PC-9 (cell line): ENCODE data around the gene CCDC138. TPM values are rescaled to one million over a fixed set of nuclear protein-coding genes. Genes with fewer than 3 reads are reported as not detected.

Experiments
- BruUV-seq: library from RNA; stranded (reverse); fragments of 400-500 nt; replicated peaks from 2 replicates; lab custom pipeline; 2021; lab: Mats Ljungman, UMichigan
- CTCF ChIA-PET: fragments of 300-600 bp; sonication (Branson Sonifier 250); formaldehyde crosslinking; loops from one replicate; lab custom pipeline; 2022; ENCODE audit warnings: antibody characterized with exemption; lab: Charles Lee
- POLR2A ChIA-PET: fragments of 300-600 bp; sonication (Branson Sonifier 250); formaldehyde crosslinking; loops from one replicate; lab custom pipeline; 2022; ENCODE audit warnings: antibody characterized with exemption; ENCODE audit not compliant: unreplicated experiment; lab: Charles Lee
- DNase-seq, 2 experiments: peaks; one replicate each; pipeline versions ENCODE4 v3.0.0 to v3.0.0-alpha.2; 2015 to 2022; ENCODE audit warnings: mixed read lengths in 1 of 2
- H2AFZ ChIP-seq: fragments of 200-600 bp; sonication (generic); 2 replicates; pipeline ENCODE4 v1.8.1; 2017; ENCODE audit warnings: antibody characterized with exemption
- H3F3A ChIP-seq: fragments of 200-600 bp; sonication (generic); 2 replicates; pipeline ENCODE4 v1.8.1; 2017; ENCODE audit warnings: antibody characterized with exemption, mild to moderate bottlenecking, low read depth; ENCODE audit not compliant: insufficient read depth
- H3K27ac ChIP-seq: fragments of 200-600 bp; sonication (generic); 2 replicates; pipeline ENCODE4 v1.6.1; 2016; ENCODE audit warnings: mixed run types
- H3K27me3 ChIP-seq: fragments of 200-600 bp; sonication (generic); 2 replicates; pipeline ENCODE4 v1.6.1; 2016; ENCODE audit warnings: low read depth, mixed run types; ENCODE audit not compliant: insufficient read depth
- H3K36me3 ChIP-seq: fragments of 200-600 bp; sonication (generic); 2 replicates; pipeline ENCODE4 v1.6.1; 2016; ENCODE audit warnings: low read depth, mixed run types
- H3K4me1 ChIP-seq: fragments of 200-600 bp; sonication (generic); replicated peaks from 2 replicates; pipeline ENCODE4 v1.6.1; 2016; ENCODE audit warnings: mixed run types; ENCODE audit not compliant: insufficient read depth
- H3K4me2 ChIP-seq: fragments of 200-600 bp; sonication (generic); 2 replicates; pipeline ENCODE4 v1.6.1; 2017; ENCODE audit warnings: mixed run types
- H3K4me3 ChIP-seq: fragments of 200-600 bp; sonication (generic); 2 replicates; pipeline ENCODE4 v1.6.1; 2016; ENCODE audit warnings: mixed run types
- H3K79me2 ChIP-seq: fragments of 200-600 bp; sonication (generic); 2 replicates; pipeline ENCODE4 v1.6.1; 2017; ENCODE audit warnings: low read depth, mixed run types
- H3K9me2 ChIP-seq: fragments of 200-600 bp; sonication (generic); 2 replicates; pipeline ENCODE4 v1.8.1; 2017; ENCODE audit warnings: mild to moderate bottlenecking; ENCODE audit not compliant: insufficient read depth
- H3K9me3 ChIP-seq: fragments of 200-600 bp; sonication (generic); 2 replicates; pipeline ENCODE4 v1.8.1; 2016; ENCODE audit warnings: low read depth; ENCODE audit not compliant: insufficient read depth
- H4K20me1 ChIP-seq: fragments of 200-600 bp; sonication (generic); 2 replicates; pipeline ENCODE4 v1.8.1; 2017; ENCODE audit not compliant: insufficient read depth
- CTCF ChIP-seq: fragments of 200-600 bp; sonication (generic); conservative IDR thresholded peaks from 2 replicates; pipeline ENCODE4 v1.6.1; 2017; ENCODE audit warnings: mixed run types, antibody characterized with exemption, mild to moderate bottlenecking, moderate library complexity
- EZH2 ChIP-seq: fragments of 200-600 bp; sonication (generic); IDR thresholded peaks from 2 replicates; pipeline ENCODE4 v1.8.0; 2017; ENCODE audit warnings: antibody characterized with exemption, low read depth
- intact Hi-C: fragments of 100-400 bp; cut with micrococcal nuclease; formaldehyde crosslinking; loops from one replicate; pipeline ENCODE4 v1.10.0; 2022; ENCODE audit not compliant: unreplicated experiment
- total RNA-seq: library from RNA; stranded (reverse); gene quantifications from 2 replicates; pipeline ENCODE4 v1.2.3, GENCODE V29; 2021

CCDC138 gene
- total RNA-seq, 1 experiment from 2014 or later: 10.1 TPM

- Histone ChIP-seq H3K4me2 (no peak overlapping the region), H3K4me1 (no peaks in the 10 kb centered on the region)
Observed at GRCh38 chr2:108841506-108841905, 54.9 kb downstream of the CCDC138 start.

GRCh38 chr2:108845923-108846322 lies 59.4 kb downstream of the CCDC138 start:
- Histone ChIP-seq H3K4me2 (no peak overlapping the region), H4K20me1 (no peaks in the 10 kb centered on the region), H3K36me3 (peaks cover 3% of the 10 kb centered on the region; the same call in 1 of the 2 replicates), H3K27ac (no peak overlapping the region), H3K9me3 (peaks cover 5% of the 10 kb centered on the region; the same call in 1 of the 2 replicates), H3K4me3 (no peak overlapping the region), H3K27me3 (no peaks in the 10 kb centered on the region), H3K9me2 (no peaks in the 10 kb centered on the region), H3K79me2 (no peaks in the 10 kb centered on the region), H2AFZ (no peak overlapping the region), H3F3A (no peaks in the 10 kb centered on the region), H3K4me1 (no peaks in the 10 kb centered on the region)
- no TSS peak for BruUV-seq
- intact Hi-C loops: no loop called here
- TF ChIP-seq CTCF: no peak
- no peak for TF ChIP-seq EZH2
- ChIA-PET POLR2A (no interaction called here), CTCF (no interaction called here)
- DNase-seq: no peak

More at GRCh38 chr2:108841506-108841905, 54.9 kb downstream of the CCDC138 start:
- Histone ChIP-seq H3K27me3 (no peaks in the 10 kb centered on the region), H3K9me3 (peaks cover 14% of the 10 kb centered on the region), H3K4me3 (no peak overlapping the region), H3K27ac (no peak overlapping the region), H3K36me3 (peaks cover 10% of the 10 kb centered on the region; the same call in 1 of the 2 replicates), H3F3A (no peaks in the 10 kb centered on the region; the same call in 1 of the 2 replicates), H3K79me2 (no peaks in the 10 kb centered on the region), H4K20me1 (no peaks in the 10 kb centered on the region), H3K9me2 (no peaks in the 10 kb centered on the region), H2AFZ (no peak overlapping the region)
- BruUV-seq: no TSS peak
- ChIA-PET POLR2A (no interaction called here), CTCF (no interaction called here)
- intact Hi-C loops: no loop called here
- DNase-seq: no peak
- TF ChIP-seq CTCF: no peak
- no peak for TF ChIP-seq EZH2

GRCh38 chr2:108847000-108847399 lies 60.4 kb downstream of the CCDC138 start:
- POLR2A ChIA-PET: no interaction called here
- Histone ChIP-seq H3K27ac (no peak overlapping the region), H3K9me3 (no peaks in the 10 kb centered on the region), H3K9me2 (no peaks in the 10 kb centered on the region), H4K20me1 (no peaks in the 10 kb centered on the region), H3K79me2 (no peaks in the 10 kb centered on the region), H3K4me2 (no peak overlapping the region), H3K27me3 (no peaks in the 10 kb centered on the region), H3K4me3 (no peak overlapping the region), H3K4me1 (no peaks in the 10 kb centered on the region), H2AFZ (no peak overlapping the region), H3F3A (no peaks in the 10 kb centered on the region), H3K36me3 (no peaks in the 10 kb centered on the region)
- TF ChIP-seq EZH2: no peak
- no peak for TF ChIP-seq CTCF
- intact Hi-C loops: no loop called here
- BruUV-seq: no TSS peak
- CTCF ChIA-PET: interaction anchor here (0.6 kb wide), 2 partner anchors 314 to 827 kb away, joined by 3 read pairs; no protein-coding TSS in a partner anchor
- DNase-seq: no peak
